Measurements from ENCODE around the gene CRISPLD2. TPM values are rescaled to one million over a fixed set of nuclear protein-coding genes. Genes with fewer than 3 reads are reported as not detected.

Gene CRISPLD2
- total RNA-seq, 2 experiments from 2014 or later = 0.16 TPM; not detected in 1

- ChIA-PET POLR2A (no interaction called here), CTCF (interaction anchor here (0.9 to 6.1 kb wide), 8 partner anchors 7 to 188 kb away, joined by 3 to 89 read pairs (median 7); no protein-coding TSS in a partner anchor)
- Mint-ChIP-seq H3K9me3 (peaks cover 4% of the 10 kb centered on the region), H3K4me3 (no peak overlapping the region), H3K36me3 (ENCODE audit: low read depth) (no peaks in the 10 kb centered on the region), H3K27me3 (no peaks in the 10 kb centered on the region), H3K4me1 (ENCODE audit: low read depth) (no peaks in the 10 kb centered on the region), H3K27ac (no peak overlapping the region)
- DNase-seq = no peak
- intact Hi-C loops (cut with micrococcal nuclease) = loop anchor here (5.0 kb wide), 1 partner anchor 161 kb away; no protein-coding TSS in a partner anchor
- TF ChIP-seq CTCF (IDR thresholded peaks at IDR 0.05) = no peak
- no peak for ATAC-seq
These were observed 106.7 kb downstream of the CRISPLD2 start for GRCh38 chr16:84926462-84926861.

- DNase-seq (no peak), ATAC-seq (no peak)
- POLR2A ChIA-PET = interaction anchor here (0.5 kb wide), 1 partner anchor 45 kb away, joined by 3 read pairs; no protein-coding TSS in a partner anchor
- intact Hi-C loops (cut with micrococcal nuclease) = loop anchor here (5.0 kb wide), 1 partner anchor 159 kb away; no protein-coding TSS in a partner anchor
- no peak for TF ChIP-seq CTCF (IDR thresholded peaks at IDR 0.05)
- H3K9me3 Mint-ChIP-seq = peaks cover 4% of the 10 kb centered on the region
- no peaks in the 10 kb centered on the region for H3K4me1 Mint-ChIP-seq (ENCODE audit: low read depth)
- no peak overlapping the region for H3K4me3 Mint-ChIP-seq
- H3K27me3 Mint-ChIP-seq = no peaks in the 10 kb centered on the region
- CTCF ChIA-PET = interaction anchor here (1.1 to 6.1 kb wide), 3 partner anchors 24 to 174 kb away, joined by 4 to 89 read pairs (median 6); no protein-coding TSS in a partner anchor
- no peak overlapping the region for H3K27ac Mint-ChIP-seq
- no peaks in the 10 kb centered on the region for H3K36me3 Mint-ChIP-seq (ENCODE audit: low read depth)
These were observed 108.1 kb downstream of the CRISPLD2 start for GRCh38 chr16:84927621-84928591.

GRCh38 chr16:84928679-84929420, 109.1 kb downstream of the CRISPLD2 start:
- intact Hi-C loops (cut with micrococcal nuclease) = loop anchor here (5.0 kb wide), 1 partner anchor 158 kb away; no protein-coding TSS in a partner anchor
- ATAC-seq (no peak), DNase-seq (no peak)
- Mint-ChIP-seq H3K4me1 (ENCODE audit: low read depth) (no peaks in the 10 kb centered on the region), H3K4me3 (no peak overlapping the region), H3K36me3 (ENCODE audit: low read depth) (no peaks in the 10 kb centered on the region), H3K27me3 (no peaks in the 10 kb centered on the region), H3K9me3 (peaks cover 4% of the 10 kb centered on the region), H3K27ac (no peak overlapping the region)
- CTCF ChIA-PET = interaction anchor here (1.1 to 6.1 kb wide), 3 partner anchors 23 to 175 kb away, joined by 4 to 89 read pairs (median 6); no protein-coding TSS in a partner anchor
- POLR2A ChIA-PET = no interaction called here
- TF ChIP-seq CTCF (IDR thresholded peaks at IDR 0.05) = no peak

GRCh38 chr16:84929421-84930297, 109.9 kb downstream of the CRISPLD2 start:
- CTCF ChIA-PET = interaction anchor here (1.5 to 6.1 kb wide), 2 partner anchors 41 to 176 kb away, joined by 6 to 89 read pairs; no protein-coding TSS in a partner anchor
- Mint-ChIP-seq H3K4me1 (ENCODE audit: low read depth) (no peaks in the 10 kb centered on the region), H3K27ac (peak overlapping the region; percentile 41), H3K36me3 (ENCODE audit: low read depth) (no peaks in the 10 kb centered on the region), H3K27me3 (no peaks in the 10 kb centered on the region), H3K9me3 (peaks cover 4% of the 10 kb centered on the region), H3K4me3 (no peak overlapping the region)
- ATAC-seq = peak; percentile 29
- peak; percentile 34 for DNase-seq
- intact Hi-C loops (cut with micrococcal nuclease) = loop anchor here (5.0 kb wide), 1 partner anchor 158 kb away; no protein-coding TSS in a partner anchor
- no peak for TF ChIP-seq CTCF (IDR thresholded peaks at IDR 0.05)
- POLR2A ChIA-PET = no interaction called here

Data from activated CD8-positive, alpha-beta T cell treated with anti-CD3 and anti-CD28 coated beads for 36 hours (primary cell).